OCI-LY1 (cell line): ENCODE data around the gene IRX2.

Source experiments
- H2AFZ ChIP-seq: fragments of 200-600 bp; sonication (generic), shearing (Covaris generic); 2 replicates; pipeline ENCODE4 v1.6.0; 2014; ENCODE audit warnings: antibody characterized with exemption, mild to moderate bottlenecking, low read length
- H3F3A ChIP-seq: fragments of 200-600 bp; sonication (generic), shearing (Covaris generic); 2 replicates; pipeline ENCODE4 v1.6.0; 2014; ENCODE audit warnings: mild to moderate bottlenecking, antibody characterized with exemption, low read length, moderate library complexity; ENCODE audit not compliant: insufficient read depth
- H3K27ac ChIP-seq: fragments of 200-600 bp; sonication (generic); 2 replicates; pipeline ENCODE4 v1.5.1; 2014; ENCODE audit warnings: low read length, mixed run types, mild to moderate bottlenecking, low read depth; ENCODE audit not compliant: poor library complexity, severe bottlenecking
- H3K27me3 ChIP-seq: fragments of 200-600 bp; sonication (generic); 2 replicates; pipeline ENCODE4 v1.6.0; 2014; ENCODE audit warnings: antibody characterized with exemption, mild to moderate bottlenecking, low read length, moderate library complexity; ENCODE audit not compliant: insufficient read depth
- H3K36me3 ChIP-seq: fragments of 200-600 bp; sonication (generic); 2 replicates; pipeline ENCODE4 v1.6.1; 2014; ENCODE audit warnings: mild to moderate bottlenecking, antibody characterized with exemption, low read length, moderate library complexity, mixed read lengths; ENCODE audit not compliant: insufficient read depth
- H3K4me1 ChIP-seq: fragments of 200-600 bp; sonication (generic); 2 replicates; pipeline ENCODE4 v1.5.1; 2014; ENCODE audit warnings: mild to moderate bottlenecking, low read length, moderate library complexity; ENCODE audit not compliant: insufficient read depth, severe bottlenecking
- H3K4me2 ChIP-seq: fragments of 200-600 bp; sonication (generic), shearing (Covaris generic); 2 replicates; pipeline ENCODE4 v1.6.1; 2014; ENCODE audit warnings: low read length
- H3K4me3 ChIP-seq: fragments of 200-600 bp; sonication (generic); 2 replicates; pipeline ENCODE4 v1.5.1; 2014; ENCODE audit warnings: low read length, low read depth, mild to moderate bottlenecking, mixed read lengths; ENCODE audit not compliant: poor library complexity, severe bottlenecking
- H3K79me2 ChIP-seq: fragments of 200-600 bp; shearing (Covaris generic); 2 replicates; pipeline ENCODE4 v1.6.1; 2016; ENCODE audit warnings: mixed run types, low read length, mixed read lengths; ENCODE audit not compliant: insufficient read depth
- H3K9ac ChIP-seq: fragments of 200-600 bp; sonication (generic), shearing (Covaris generic); 2 replicates; pipeline ENCODE4 v1.6.1; 2014; ENCODE audit warnings: mild to moderate bottlenecking, low read length, mixed read lengths
- H3K9me2 ChIP-seq: fragments of 200-600 bp; sonication (generic), shearing (Covaris generic); 2 replicates; pipeline ENCODE4 v1.6.1; 2014; ENCODE audit warnings: low read depth, mild to moderate bottlenecking, low read length, mixed read lengths
- H3K9me3 ChIP-seq: fragments of 200-600 bp; shearing (Covaris generic); 2 replicates; pipeline ENCODE4 v1.6.1; 2014; ENCODE audit warnings: low read length, mixed read lengths
- H4K20me1 ChIP-seq: fragments of 200-600 bp; sonication (generic), shearing (Covaris generic); 2 replicates; pipeline ENCODE4 v1.6.0; 2016; ENCODE audit warnings: mild to moderate bottlenecking, low read length; ENCODE audit not compliant: insufficient read depth
- CTCF ChIP-seq: fragments of 200-600 bp; sonication (generic), shearing (Covaris generic); IDR thresholded peaks from 2 replicates; pipeline ENCODE4 v1.5.1; 2017; ENCODE audit warnings: mild to moderate bottlenecking, antibody characterized with exemption, low read length, moderate library complexity, mixed read lengths
- EZH2 ChIP-seq: fragments of 200-600 bp; sonication (generic), shearing (Covaris generic); IDR thresholded peaks from 2 replicates; pipeline ENCODE4 v1.8.0; 2017; ENCODE audit warnings: borderline replicate concordance, mixed run types, mild to moderate bottlenecking, antibody characterized with exemption, low read length, moderate library complexity, mixed read lengths

IRX2 gene

GRCh38 chr5:2780421-2781171, 29.1 kb upstream of the IRX2 start:
- Histone ChIP-seq H4K20me1 (no peaks in the 10 kb centered on the region), H3K27ac (no peak overlapping the region), H3K4me2 (no peak overlapping the region), H3K27me3 (no peaks in the 10 kb centered on the region), H3K79me2 (no peaks in the 10 kb centered on the region), H3K9ac (no peak overlapping the region), H3K36me3 (no peaks in the 10 kb centered on the region), H3K9me2 (no peaks in the 10 kb centered on the region), H2AFZ (no peak overlapping the region), H3K4me3 (no peak overlapping the region), H3F3A (no peaks in the 10 kb centered on the region), H3K4me1 (no peaks in the 10 kb centered on the region), H3K9me3 (no peaks in the 10 kb centered on the region)
- TF ChIP-seq EZH2 (no peak), CTCF (no peak)

- H3K4me1 ChIP-seq, result no peaks in the 10 kb centered on the region
- H3K27me3 ChIP-seq, result no peaks in the 10 kb centered on the region
- no peak overlapping the region for H3K4me3 ChIP-seq
- TF ChIP-seq CTCF (no peak), EZH2 (no peak)
- no peak overlapping the region for H2AFZ ChIP-seq
- no peaks in the 10 kb centered on the region for H3F3A ChIP-seq
- H3K9me3 ChIP-seq, result no peaks in the 10 kb centered on the region
- H3K27ac ChIP-seq, result no peak overlapping the region
- H3K9me2 ChIP-seq, result no peaks in the 10 kb centered on the region
- no peak overlapping the region for H3K9ac ChIP-seq
- H3K36me3 ChIP-seq, result no peaks in the 10 kb centered on the region
- H4K20me1 ChIP-seq, result no peaks in the 10 kb centered on the region
- H3K79me2 ChIP-seq, result no peaks in the 10 kb centered on the region
- H3K4me2 ChIP-seq, result no peak overlapping the region
Observed at GRCh38 chr5:2779459-2779858, 28.0 kb upstream of the IRX2 start.

DNA sequence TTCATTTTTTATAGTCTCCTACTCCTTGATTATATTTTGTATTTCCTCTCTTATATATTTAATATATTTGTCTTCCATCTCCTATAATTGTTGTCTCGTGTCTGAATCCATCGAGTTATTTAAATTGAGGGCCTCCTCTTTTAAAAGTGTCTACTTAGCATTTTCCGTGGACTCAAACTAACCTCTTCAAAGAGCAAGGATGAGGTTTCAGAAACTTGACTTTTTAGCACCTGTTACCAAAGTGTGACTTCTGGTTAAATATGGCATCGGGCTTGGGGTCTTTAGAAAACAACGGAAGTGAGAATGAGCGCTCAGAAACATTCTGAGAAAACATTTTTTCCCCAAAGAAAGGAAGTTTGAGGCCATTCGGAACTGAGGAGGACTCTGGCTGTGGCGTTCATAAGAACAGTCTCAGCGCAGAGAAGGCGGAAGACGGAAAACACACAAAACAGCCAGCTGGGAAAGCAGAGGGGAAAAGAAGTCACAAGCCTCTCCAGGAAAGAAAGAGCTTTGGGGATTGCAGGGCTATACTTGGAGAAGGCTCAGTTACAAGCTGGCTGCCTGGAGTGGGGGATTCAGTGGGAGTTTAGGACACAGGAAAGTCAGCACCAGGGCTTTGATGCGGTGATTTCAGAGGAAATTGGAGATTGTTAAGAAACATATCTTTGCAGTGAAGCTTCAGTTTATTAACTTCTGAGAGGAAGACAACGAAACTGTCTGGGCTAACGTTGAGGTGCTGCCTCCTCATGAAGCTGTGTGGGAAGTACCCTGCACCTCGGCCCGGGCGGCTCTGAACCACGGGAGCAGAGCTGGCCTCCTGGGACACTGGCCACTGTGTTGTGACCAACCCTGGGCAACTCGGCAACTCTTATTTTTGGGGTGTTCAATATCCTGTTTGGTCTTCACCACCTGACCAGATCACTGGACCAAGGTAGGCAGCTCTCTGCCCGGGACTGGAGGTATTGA, 25.1 kb upstream of the IRX2 start:
- Histone ChIP-seq H3K79me2 (no peaks in the 10 kb centered on the region), H4K20me1 (no peaks in the 10 kb centered on the region), H3K9me3 (no peaks in the 10 kb centered on the region), H3K27me3 (no peaks in the 10 kb centered on the region), H2AFZ (no peak overlapping the region), H3K36me3 (no peaks in the 10 kb centered on the region), H3K9ac (no peak overlapping the region), H3K27ac (no peak overlapping the region), H3K4me2 (no peak overlapping the region), H3K4me1 (no peaks in the 10 kb centered on the region), H3F3A (no peaks in the 10 kb centered on the region), H3K4me3 (no peak overlapping the region), H3K9me2 (no peaks in the 10 kb centered on the region)
- TF ChIP-seq EZH2, result no peak
